CD14-positive monocyte (primary cell): Measurements from ENCODE around the gene TRIM23. TPM values are rescaled to one million over a fixed set of nuclear protein-coding genes. Genes with fewer than 3 reads are reported as not detected.
A peak's percentile ranks its signal among the peaks of the same experiment; 100 is the strongest.

Experiments used
- DNase-seq, 3 donors: peaks; one replicate each; pipeline ENCODE4 v3.0.0-alpha.2; 2011 to 2022
- H2AFZ ChIP-seq: 2 replicates; pipeline ENCODE4 v1.6.0; 2012; ENCODE audit warnings: mild to moderate bottlenecking, low read depth, low read length, inconsistent platforms; ENCODE audit not compliant: insufficient read depth, poor library complexity, severe bottlenecking
- H3K27ac ChIP-seq, 2 donors: 1 replicate in 1 of 2; 2 replicates in 1 of 2; pipeline ENCODE4 v1.5.1; 2012 to 2013; ENCODE audit warnings: low read length in 2 of 2, control low read depth in 1 of 2, inconsistent platforms in 1 of 2, low read depth in 1 of 2, mild to moderate bottlenecking in 1 of 2
- H3K27me3 ChIP-seq, 2 donors: one replicate each; pipeline versions ENCODE4 v1.6.0 to v1.6.1; 2011 to 2013; ENCODE audit warnings: low read length in 2 of 2; ENCODE audit not compliant: control insufficient read depth in 2 of 2, insufficient read depth in 2 of 2
- H3K36me3 ChIP-seq, 2 donors: replicated peaks in 1 of 2; 1 replicate in 1 of 2; 2 replicates in 1 of 2; pipeline versions ENCODE4 v1.5.1 to v1.6.1; 2012 to 2013; ENCODE audit warnings: low read length in 2 of 2, control low read depth in 1 of 2, inconsistent platforms in 1 of 2, mild to moderate bottlenecking in 1 of 2; ENCODE audit not compliant: insufficient read depth in 2 of 2, control insufficient read depth in 1 of 2
- H3K4me1 ChIP-seq, 2 donors: 1 replicate in 1 of 2; 2 replicates in 1 of 2; pipeline versions ENCODE4 v1.5.1 to v1.6.1; 2012 to 2013; ENCODE audit warnings: low read length in 2 of 2, control low read depth in 1 of 2, inconsistent platforms in 1 of 2, mild to moderate bottlenecking in 1 of 2, moderate library complexity in 1 of 2; ENCODE audit not compliant: insufficient read depth in 2 of 2, control insufficient read depth in 1 of 2
- H3K4me2 ChIP-seq: replicated peaks from 2 replicates; pipeline ENCODE3; 2012; ENCODE audit warnings: low read length, moderate library complexity, mild to moderate bottlenecking; ENCODE audit not compliant: poor library complexity, severe bottlenecking; ENCODE audit errors: extremely low read depth
- H3K4me3 ChIP-seq, 3 experiments: fragments of 200-600 bp in 1 of 3; sonication (generic) in 1 of 3; replicated peaks in 1 of 3; 1 replicate in 2 of 3; 2 replicates in 1 of 3; pipeline ENCODE4 v1.5.1; 2011 to 2013; ENCODE audit warnings: low read length in 3 of 3, mild to moderate bottlenecking in 3 of 3, control low read depth in 2 of 3, low read depth in 2 of 3, inconsistent platforms in 1 of 3, moderate library complexity in 1 of 3
- H3K79me2 ChIP-seq: 2 replicates; pipeline ENCODE4 v1.6.0; 2012; ENCODE audit warnings: mild to moderate bottlenecking, control low read depth, inconsistent platforms, low read length, moderate library complexity; ENCODE audit not compliant: insufficient read depth
- H3K9ac ChIP-seq: 2 replicates; pipeline ENCODE4 v1.6.0; 2017; ENCODE audit warnings: low read length, mild to moderate bottlenecking; ENCODE audit not compliant: insufficient read depth, poor library complexity, severe bottlenecking
- H3K9me3 ChIP-seq, 2 donors: replicated peaks in 1 of 2; 1 replicate in 1 of 2; 2 replicates in 1 of 2; pipeline versions ENCODE4 v1.5.1 to v1.6.1; 2012 to 2013; ENCODE audit warnings: low read length in 2 of 2, control low read depth in 1 of 2; ENCODE audit not compliant: control insufficient read depth in 1 of 2, insufficient read depth in 1 of 2
- H4K20me1 ChIP-seq: 2 replicates; pipeline ENCODE4 v1.6.0; 2012; ENCODE audit warnings: mild to moderate bottlenecking, low read length, control low read depth, moderate library complexity; ENCODE audit not compliant: insufficient read depth
- H3K27ac Mint-ChIP-seq, 7 donors: one replicate each; pipeline ENCODE4 v1.8.0; 2020; ENCODE audit warnings: mild to moderate bottlenecking in 7 of 7, mixed read lengths in 7 of 7, moderate library complexity in 6 of 7, inconsistent platforms in 2 of 7
- H3K27me3 Mint-ChIP-seq, 3 donors: one replicate each; pipeline ENCODE4 v1.8.0; 2021 to 2022; ENCODE audit warnings: low read depth in 3 of 3, mild to moderate bottlenecking in 3 of 3, mixed read lengths in 3 of 3, moderate library complexity in 3 of 3, inconsistent platforms in 1 of 3
- H3K36me3 Mint-ChIP-seq, 2 donors: one replicate each; pipeline ENCODE4 v1.8.0; 2020; ENCODE audit warnings: mixed read lengths in 2 of 2, inconsistent platforms in 1 of 2, mild to moderate bottlenecking in 1 of 2
- H3K4me1 Mint-ChIP-seq: one replicate; pipeline ENCODE4 v1.8.0; 2020; ENCODE audit warnings: mild to moderate bottlenecking, mixed read lengths
- H3K4me3 Mint-ChIP-seq, 2 donors: one replicate each; pipeline ENCODE4 v1.8.0; 2020; ENCODE audit warnings: mild to moderate bottlenecking in 2 of 2, mixed read lengths in 2 of 2, moderate library complexity in 1 of 2
- H3K9me3 Mint-ChIP-seq, 7 donors: one replicate each; pipeline ENCODE4 v1.8.0; 2020 to 2022; ENCODE audit warnings: mixed read lengths in 7 of 7, mild to moderate bottlenecking in 6 of 7, moderate library complexity in 6 of 7, inconsistent platforms in 2 of 7
- WGBS: methylation state at CpG from one replicate; pipeline ENCODE4 v1.1.5; 2013; ENCODE audit warnings: missing lambda C conversion rate; ENCODE audit not compliant: insufficient coverage; 5-methylcytosine and 5-hydroxymethylcytosine counted together
- intact Hi-C, 2 donors: fragments of 100-400 bp; cut with micrococcal nuclease; formaldehyde crosslinking; loops; one replicate each; pipeline versions ENCODE4 v1.15.0 to v1.15.1; 2023
- polyA plus RNA-seq, 3 donors: library from polyadenylated mRNA; depleted of rRNA in 1 of 3; unstranded in 2 of 3; stranded (reverse) in 1 of 3; fragments of 300-500 nt in 2 of 3; fragments of >200 nt in 1 of 3; fragmentation: Illumina TruSeq in 2 of 3; gene quantifications; 1 replicate in 2 of 3; 2 replicates in 1 of 3; pipeline ENCODE4 v1.2.3, GENCODE V29; 2012 to 2021
- small RNA-seq: library from RNA; depleted of rRNA; stranded (forward); fragments of <200 nt; gene quantifications from one replicate; pipeline ENCODE3, GENCODE V24; 2012; ENCODE audit warnings: low read depth; ENCODE audit not compliant: insufficient read length
- TF ChIP-seq, protein P1 (sequence below): fragments of 200-600 bp; IDR thresholded peaks from one replicate; pipeline ENCODE4 v1.8.0; 2022; ENCODE audit warnings: antibody characterized with exemption, mild to moderate bottlenecking

TRIM23 gene
- polyA plus RNA-seq, 3 donors = 3.2 to 5.6 (median 3.3) TPM

DNA sequence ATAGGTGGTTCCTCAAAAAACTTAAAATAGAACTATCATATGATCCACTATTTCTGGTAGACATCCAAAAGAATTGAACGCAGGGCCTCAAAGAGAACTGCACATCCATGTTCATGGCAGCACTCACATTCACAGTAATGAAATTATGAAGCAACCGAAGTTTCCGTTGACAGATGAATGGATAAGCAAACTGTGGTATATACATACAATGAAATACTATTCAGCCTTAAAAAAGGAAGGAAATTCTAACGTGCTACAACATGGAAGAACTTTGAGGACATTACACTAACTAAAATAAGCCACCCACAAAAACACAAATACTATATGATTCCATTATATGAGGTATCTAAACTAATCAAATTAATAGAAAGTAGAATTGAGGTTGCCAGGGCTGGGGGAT is 79.7 kb downstream of the TRIM23 start:
- H3K9me3 ChIP-seq = no peaks in the 10 kb centered on the region
- peaks cover 0 to 2% (median 0%) of the 10 kb centered on the region in 3 donors for H3K27me3 Mint-ChIP-seq

DNA sequence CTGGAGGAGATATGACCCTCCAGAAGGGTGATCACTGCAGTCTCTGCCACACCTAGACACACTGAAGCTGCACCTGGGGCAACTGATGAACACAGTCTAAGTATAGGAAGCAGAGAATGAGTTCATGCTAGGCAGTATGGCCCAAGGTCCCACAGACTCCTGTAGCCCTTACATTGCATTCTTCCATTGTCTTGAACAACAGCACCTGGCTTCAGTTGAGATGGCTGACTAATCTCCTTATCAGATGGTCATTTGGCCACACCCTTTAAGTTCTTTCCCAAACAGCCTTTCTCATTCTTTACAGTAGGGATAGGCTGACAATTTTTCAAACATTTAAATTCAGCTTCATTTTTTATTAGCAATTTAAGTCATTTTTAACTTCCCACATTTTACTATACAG is 84.3 kb downstream of the TRIM23 start:
- Histone ChIP-seq H3K36me3 (peaks cover 19 to 67% of the 10 kb centered on the region in 2 donors), H2AFZ (no peak overlapping the region), H3K9me3 (no peaks in the 10 kb centered on the region), H3K4me3 (no peak overlapping the region), H3K79me2 (no peaks in the 10 kb centered on the region), H3K9ac (no peak overlapping the region), H3K4me2 (no peak overlapping the region), H3K27ac (no peak overlapping the region), H4K20me1 (no peaks in the 10 kb centered on the region), H3K4me1 (no peaks in the 10 kb centered on the region), H3K27me3 (no peaks in the 10 kb centered on the region)
- no peaks in the 10 kb centered on the region for H3K4me1 Mint-ChIP-seq
- H3K27me3 Mint-ChIP-seq = no peaks in the 10 kb centered on the region
- DNase-seq = no peak
- intact Hi-C loops = no loop called here
- TF ChIP-seq, protein P1, sequence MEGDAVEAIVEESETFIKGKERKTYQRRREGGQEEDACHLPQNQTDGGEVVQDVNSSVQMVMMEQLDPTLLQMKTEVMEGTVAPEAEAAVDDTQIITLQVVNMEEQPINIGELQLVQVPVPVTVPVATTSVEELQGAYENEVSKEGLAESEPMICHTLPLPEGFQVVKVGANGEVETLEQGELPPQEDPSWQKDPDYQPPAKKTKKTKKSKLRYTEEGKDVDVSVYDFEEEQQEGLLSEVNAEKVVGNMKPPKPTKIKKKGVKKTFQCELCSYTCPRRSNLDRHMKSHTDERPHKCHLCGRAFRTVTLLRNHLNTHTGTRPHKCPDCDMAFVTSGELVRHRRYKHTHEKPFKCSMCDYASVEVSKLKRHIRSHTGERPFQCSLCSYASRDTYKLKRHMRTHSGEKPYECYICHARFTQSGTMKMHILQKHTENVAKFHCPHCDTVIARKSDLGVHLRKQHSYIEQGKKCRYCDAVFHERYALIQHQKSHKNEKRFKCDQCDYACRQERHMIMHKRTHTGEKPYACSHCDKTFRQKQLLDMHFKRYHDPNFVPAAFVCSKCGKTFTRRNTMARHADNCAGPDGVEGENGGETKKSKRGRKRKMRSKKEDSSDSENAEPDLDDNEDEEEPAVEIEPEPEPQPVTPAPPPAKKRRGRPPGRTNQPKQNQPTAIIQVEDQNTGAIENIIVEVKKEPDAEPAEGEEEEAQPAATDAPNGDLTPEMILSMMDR = no peak
- H3K4me3 Mint-ChIP-seq = no peak overlapping the region
- peaks cover 0 to 2% (median 0%) of the 10 kb centered on the region in 7 donors for H3K9me3 Mint-ChIP-seq
- peaks cover 43 to 55% of the 10 kb centered on the region in 2 donors for H3K36me3 Mint-ChIP-seq
- H3K27ac Mint-ChIP-seq = no peak overlapping the region

More for the DNA sequence above, 79.7 kb downstream of the TRIM23 start:
- Mint-ChIP-seq H3K36me3 (peaks cover 48 to 73% of the 10 kb centered on the region in 2 donors), H3K9me3 (peaks cover 0 to 2% (median 0%) of the 10 kb centered on the region in 7 donors), H3K4me3 (no peak overlapping the region), H3K27ac (peak overlapping the region in 1 of 7 donors; percentile 30), H3K4me1 (no peaks in the 10 kb centered on the region)
- Histone ChIP-seq H3K27me3 (no peaks in the 10 kb centered on the region), H2AFZ (no peak overlapping the region), H3K36me3 (peaks cover 16 to 76% of the 10 kb centered on the region in 2 donors), H3K4me1 (no peaks in the 10 kb centered on the region), H4K20me1 (no peaks in the 10 kb centered on the region), H3K4me3 (no peak overlapping the region), H3K27ac (no peak overlapping the region), H3K9ac (no peak overlapping the region), H3K4me2 (no peak overlapping the region), H3K79me2 (no peaks in the 10 kb centered on the region)
- no CpG with 5 or more reads among the region's 4 CpGs for WGBS
- intact Hi-C loops = no loop called here
- TF ChIP-seq, protein P1 = no peak
- DNase-seq = no peak

Small RNA genes lying within 50 kb of the gene (small RNA-seq; reads per million reads assigned to genes)
- not detected for gene RNU6-540P

Other genes with a start within 250 kb of the TRIM23 start
- gene ADAMTS6, start 142.4 kb downstream of the TRIM23 start, polyA plus RNA-seq = under 1 TPM in 1 of 3 donors, not detected in 2; 0.01 TPM
- gene CENPK, start 61.2 kb downstream of the TRIM23 start, polyA plus RNA-seq = 1 to 10 TPM in 1 of 3 donors, under 1 TPM in 2; 0.27 to 1.8 (median 0.83) TPM
- gene PPWD1, start 61.0 kb downstream of the TRIM23 start, polyA plus RNA-seq = 10 to 100 TPM in 2 of 3 donors, 1 to 10 TPM in 1; 7.7 to 23.9 (median 12.3) TPM
- gene SHLD3, start 694 bp upstream of the TRIM23 start, polyA plus RNA-seq = 1 to 10 TPM; 2.0 to 4.9 (median 2.6) TPM
- gene TRAPPC13, start 694 bp upstream of the TRIM23 start, polyA plus RNA-seq = 10 to 100 TPM; 12.0 to 17.3 (median 14.9) TPM
- 10 to 100 TPM in 1 of 3 donors, 1 to 10 TPM in 2; 7.4 to 16.5 (median 7.6) TPM for gene SGTB, start 97.8 kb upstream of the TRIM23 start, polyA plus RNA-seq
- gene NLN, start 97.9 kb upstream of the TRIM23 start, polyA plus RNA-seq = 10 to 100 TPM in 2 of 3 donors, 1 to 10 TPM in 1; 8.7 to 39.2 (median 17.7) TPM